GM23338 (cell line): ENCODE measurements around the gene WARS2. TPM values are rescaled to one million over a fixed set of nuclear protein-coding genes. Genes with fewer than 3 reads are reported as not detected.

Experiments used
- ATAC-seq: fragments of 200-7000 bp; cut with Tn5 transposase; 3 replicates; pipeline ENCODE4 v1.9.1; 2020
- DNase-seq: peaks from one replicate; pipeline ENCODE4 v3.0.0-alpha.2; 2015; ENCODE audit warnings: low spot score
- H2AFZ ChIP-seq: fragments of 200-600 bp; sonication (generic); 2 replicates; pipeline ENCODE4 v1.8.0; 2016; ENCODE audit warnings: antibody characterized with exemption, mild to moderate bottlenecking, moderate library complexity
- H3F3A ChIP-seq: fragments of 200-600 bp; sonication (generic); replicated peaks from 2 replicates; pipeline ENCODE4 v1.8.0; 2017; ENCODE audit warnings: antibody characterized with exemption, mixed run types, low read depth
- H3K27ac ChIP-seq: fragments of 200-600 bp; sonication (generic); 2 replicates; pipeline ENCODE4 v1.6.1; 2016; ENCODE audit warnings: low read depth
- H3K27me3 ChIP-seq: fragments of 200-600 bp; sonication (generic); 2 replicates; pipeline ENCODE4 v1.8.0; 2016; ENCODE audit warnings: mild to moderate bottlenecking, mixed run types, moderate library complexity; ENCODE audit not compliant: insufficient read depth
- H3K36me3 ChIP-seq: fragments of 200-600 bp; sonication (generic); 2 replicates; pipeline ENCODE4 v1.8.0; 2016; ENCODE audit warnings: mild to moderate bottlenecking; ENCODE audit not compliant: insufficient read depth
- H3K4me1 ChIP-seq: fragments of 200-600 bp; sonication (generic); 2 replicates; pipeline ENCODE4 v1.8.0; 2016; ENCODE audit warnings: mild to moderate bottlenecking, moderate library complexity; ENCODE audit not compliant: insufficient read depth
- H3K4me2 ChIP-seq: fragments of 200-600 bp; sonication (generic); 2 replicates; pipeline ENCODE4 v1.7.1; 2017; ENCODE audit warnings: mixed run types
- H3K4me3 ChIP-seq: fragments of 200-600 bp; sonication (generic); 2 replicates; pipeline ENCODE4 v1.6.1; 2016; ENCODE audit warnings: mixed run types
- H3K79me2 ChIP-seq: fragments of 200-600 bp; sonication (generic); replicated peaks from 2 replicates; pipeline ENCODE4 v1.8.0; 2017; ENCODE audit warnings: mild to moderate bottlenecking; ENCODE audit not compliant: insufficient read depth
- H3K9me2 ChIP-seq: fragments of 200-600 bp; sonication (generic); 2 replicates; pipeline ENCODE4 v1.8.0; 2017; ENCODE audit not compliant: insufficient read depth
- H4K20me1 ChIP-seq: fragments of 200-600 bp; sonication (generic); replicated peaks from 2 replicates; pipeline ENCODE4 v1.8.0; 2017; ENCODE audit warnings: mild to moderate bottlenecking; ENCODE audit not compliant: insufficient read depth
- H3K27ac Mint-ChIP-seq: 2 replicates; pipeline ENCODE4 v1.8.0; 2020; ENCODE audit warnings: inconsistent platforms, mild to moderate bottlenecking, moderate library complexity, mixed read lengths
- H3K27me3 Mint-ChIP-seq: 3 replicates; pipeline ENCODE4 v1.8.0; 2022; ENCODE audit warnings: low read depth, mild to moderate bottlenecking, moderate library complexity, mixed read lengths, inconsistent platforms; ENCODE audit not compliant: insufficient read depth, poor library complexity
- H3K36me3 Mint-ChIP-seq: 3 replicates; pipeline ENCODE4 v1.8.0; 2021; ENCODE audit warnings: low read depth, mild to moderate bottlenecking, inconsistent platforms, moderate library complexity, mixed read lengths
- H3K4me1 Mint-ChIP-seq: 3 replicates; pipeline ENCODE4 v1.8.0; 2020; ENCODE audit warnings: mild to moderate bottlenecking, inconsistent platforms, mixed read lengths
- H3K4me3 Mint-ChIP-seq: 3 replicates; pipeline ENCODE4 v1.8.0; 2021; ENCODE audit warnings: moderate library complexity, mild to moderate bottlenecking, inconsistent platforms, mixed read lengths
- H3K9me3 Mint-ChIP-seq: 3 replicates; pipeline ENCODE4 v1.8.0; 2020; ENCODE audit warnings: moderate library complexity, mild to moderate bottlenecking, inconsistent platforms, mixed read lengths
- CREB1 ChIP-seq: fragments of 250-450 bp; sonication (Bioruptor Pico); IDR thresholded peaks from 2 replicates; pipeline ENCODE4 v1.5.0; 2020; ENCODE audit warnings: low read depth, mild to moderate bottlenecking, moderate library complexity
- CTCF ChIP-seq, 2 experiments: fragments of 200-600 bp in 1 of 2; sonication (generic) in 1 of 2; conservative IDR thresholded peaks; 2 replicates each; pipeline versions ENCODE4 v1.5.1 to v1.6.1; 2016 to 2017; ENCODE audit warnings: antibody characterized with exemption in 2 of 2, low read depth in 2 of 2, mild to moderate bottlenecking in 2 of 2, moderate library complexity in 1 of 2
- ETS1 ChIP-seq: IDR thresholded peaks from 2 replicates; pipeline ENCODE4 v1.6.1; 2016; ENCODE audit warnings: antibody characterized with exemption
- EZH2 ChIP-seq: fragments of 200-600 bp; sonication (generic); IDR thresholded peaks from one replicate; pipeline ENCODE4 v1.8.0; 2017; ENCODE audit warnings: antibody characterized with exemption, mild to moderate bottlenecking, low read depth; ENCODE audit not compliant: unreplicated experiment
- EZH2phosphoT487 ChIP-seq: fragments of 200-600 bp; sonication (generic); IDR thresholded peaks from one replicate; pipeline ENCODE4 v1.8.1; 2018; ENCODE audit warnings: antibody characterized with exemption; ENCODE audit not compliant: unreplicated experiment
- JUNB ChIP-seq: IDR thresholded peaks from one replicate; pipeline ENCODE4 v1.6.1; 2016; ENCODE audit warnings: antibody characterized with exemption; ENCODE audit not compliant: unreplicated experiment
- POLR2AphosphoS5 ChIP-seq: IDR thresholded peaks from 2 replicates; pipeline ENCODE4 v1.6.1; 2016; ENCODE audit warnings: antibody characterized with exemption, low read depth
- REST ChIP-seq: IDR thresholded peaks from one replicate; pipeline ENCODE4 v1.6.1; 2018; ENCODE audit warnings: antibody characterized with exemption; ENCODE audit not compliant: unreplicated experiment
- STAT1 ChIP-seq: IDR thresholded peaks from one replicate; pipeline ENCODE4 v1.6.1; 2016; ENCODE audit warnings: antibody characterized with exemption; ENCODE audit not compliant: unreplicated experiment
- ZNF114 ChIP-seq: fragments of 250-450 bp; sonication (Bioruptor Pico); IDR thresholded peaks from 2 replicates; pipeline ENCODE4 v1.5.0; 2020; ENCODE audit warnings: mild to moderate bottlenecking, moderate library complexity
- ZNF331 ChIP-seq: fragments of 250-450 bp; sonication (Bioruptor Pico); IDR thresholded peaks from 2 replicates; pipeline ENCODE4 v1.5.0; 2020; ENCODE audit warnings: low read depth, mild to moderate bottlenecking, moderate library complexity
- polyA plus RNA-seq: library from polyadenylated mRNA; unstranded; fragments of >200 nt; fragmentation: Nextera tagmentation; extraction: Ambion mirVana; gene quantifications from 2 replicates; pipeline ENCODE4 v1.2.1, GENCODE V29; 2016
- total RNA-seq: library from RNA; depleted of rRNA; stranded (reverse); fragments of >200 nt; shearing (Covaris generic); gene quantifications from 2 replicates; pipeline ENCODE4 v1.2.3, GENCODE V29; 2014

Gene WARS2
- total and polyA plus RNA-seq, 2 experiments from 2014 or later = 6.4 to 12.6 TPM

GRCh38 chr1:119093721-119094120 lies 46.7 kb downstream of the WARS2 start (continued):
- TF ChIP-seq CTCF (conservative IDR thresholded peaks at IDR 0.05; ENCODE audit: low read depth in 2 of 2) = no peak
- no peak for TF ChIP-seq STAT1
- no peak for TF ChIP-seq ZNF331 (CRISPR knock-in tag)
- no peak for TF ChIP-seq CREB1 (CRISPR knock-in tag)
- no peak for TF ChIP-seq EZH2

- no peak overlapping the region for H3K4me3 Mint-ChIP-seq
- H3K9me2 ChIP-seq = no peaks in the 10 kb centered on the region; the same call in 1 of the 2 replicates
Measured at GRCh38 chr1:119091618-119092017, 48.8 kb downstream of the WARS2 start.

GRCh38 chr1:119090250-119090649 lies 50.2 kb downstream of the WARS2 start:
- ATAC-seq = no peak
- peaks cover 12% of the 10 kb centered on the region for H3K4me1 ChIP-seq
- H3K4me3 ChIP-seq = no peak overlapping the region
- no peaks in the 10 kb centered on the region; the same call in 2 of the 3 replicates for H3K9me3 Mint-ChIP-seq
- no peak for DNase-seq
- H3K36me3 Mint-ChIP-seq = no peaks in the 10 kb centered on the region
- no peak overlapping the region for H3K27ac Mint-ChIP-seq
- peaks cover 5% of the 10 kb centered on the region for H3K27me3 Mint-ChIP-seq
- H3K4me3 Mint-ChIP-seq = no peak overlapping the region
- H3F3A ChIP-seq = no peaks in the 10 kb centered on the region
- H3K36me3 ChIP-seq = no peaks in the 10 kb centered on the region
- no peak overlapping the region for H2AFZ ChIP-seq
- H4K20me1 ChIP-seq = no peaks in the 10 kb centered on the region; the same call in 1 of the 2 replicates
- H3K4me1 Mint-ChIP-seq = peaks cover 15% of the 10 kb centered on the region
- H3K4me2 ChIP-seq = no peak overlapping the region
- no peak overlapping the region for H3K27ac ChIP-seq
- no peaks in the 10 kb centered on the region; the same call in 1 of the 2 replicates for H3K9me2 ChIP-seq
- no peaks in the 10 kb centered on the region for H3K79me2 ChIP-seq
- no peaks in the 10 kb centered on the region for H3K27me3 ChIP-seq
- TF ChIP-seq ETS1 = no peak
- no peak for TF ChIP-seq EZH2phosphoT487
- no peak for TF ChIP-seq REST
- TF ChIP-seq POLR2AphosphoS5 = no peak
- no peak for TF ChIP-seq STAT1
- TF ChIP-seq EZH2 = no peak
- no peak for TF ChIP-seq JUNB

More at GRCh38 chr1:119091618-119092017, 48.8 kb downstream of the WARS2 start:
- H3K27me3 Mint-ChIP-seq = peaks cover 2% of the 10 kb centered on the region
- H3K27me3 ChIP-seq = no peaks in the 10 kb centered on the region
- no peaks in the 10 kb centered on the region; the same call in 1 of the 2 replicates for H4K20me1 ChIP-seq
- no peaks in the 10 kb centered on the region; the same call in 2 of the 3 replicates for H3K9me3 Mint-ChIP-seq
- peaks cover 15% of the 10 kb centered on the region for H3K4me1 Mint-ChIP-seq
- no peak overlapping the region for H3K4me2 ChIP-seq
- no peaks in the 10 kb centered on the region for H3K36me3 Mint-ChIP-seq
- peaks cover 12% of the 10 kb centered on the region for H3K4me1 ChIP-seq
- H3K4me3 ChIP-seq = no peak overlapping the region
- DNase-seq (no peak), ATAC-seq (no peak)
- H3K36me3 ChIP-seq = no peaks in the 10 kb centered on the region
- H3K79me2 ChIP-seq = no peaks in the 10 kb centered on the region
- TF ChIP-seq EZH2phosphoT487 (no peak), STAT1 (no peak), CREB1 (CRISPR knock-in tag) (no peak), ZNF114 (CRISPR knock-in tag) (no peak), ETS1 (no peak)
- H3K27ac Mint-ChIP-seq = no peak overlapping the region
- H3F3A ChIP-seq = no peaks in the 10 kb centered on the region
- H3K27ac ChIP-seq = no peak overlapping the region
- no peak overlapping the region for H2AFZ ChIP-seq
